ENCODE measurements around the gene PARD3B.

The PARD3B gene

DNA sequence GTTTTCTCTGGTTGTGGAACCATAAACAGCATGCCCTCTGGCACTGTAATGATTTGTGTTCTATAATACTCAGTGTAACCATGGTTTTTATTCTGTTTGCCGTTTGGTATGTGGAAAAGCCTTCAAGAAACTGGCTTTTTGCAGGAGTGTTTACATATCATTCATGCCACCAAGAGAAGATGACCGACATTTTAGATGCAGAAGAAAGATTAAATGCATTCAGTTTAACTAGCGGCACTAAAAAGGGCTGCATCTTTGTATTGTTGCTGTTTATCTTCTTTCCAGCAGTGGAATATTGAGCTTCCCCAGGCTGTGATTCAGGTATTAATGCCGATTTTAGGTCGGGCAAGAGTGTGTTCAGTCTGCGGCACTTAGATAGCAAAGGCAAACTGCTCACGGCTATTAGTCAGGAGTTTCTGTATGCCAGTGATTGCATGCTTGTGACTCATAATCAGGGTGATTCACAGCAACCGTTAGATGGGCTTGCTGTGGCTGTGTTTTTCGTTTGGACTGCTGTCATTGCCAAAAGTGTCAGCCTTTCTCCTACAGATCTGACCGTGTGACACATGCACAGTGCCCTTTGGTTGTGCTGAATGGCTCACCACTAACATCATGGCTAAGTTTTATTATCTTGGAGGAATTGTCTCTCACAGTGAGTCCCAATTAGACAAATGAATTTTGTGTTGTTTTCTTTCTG is 479.7 kb downstream of the PARD3B start:
- H3K27ac ChIP-seq (ENCODE audit: poor library complexity, severe bottlenecking): no peak overlapping the region
- no peaks in the 10 kb centered on the region for H3K36me3 ChIP-seq (ENCODE audit: low read depth)
- ATAC-seq (ENCODE audit: low read depth) (peak; percentile 99), DNase-seq (ENCODE audit: low spot score) (peak; percentile 49)
- no peaks in the 10 kb centered on the region for H3K9me3 ChIP-seq (ENCODE audit: severe bottlenecking)
- H3K4me3 ChIP-seq (ENCODE audit: severe bottlenecking): no peak overlapping the region
- peaks cover 4% of the 10 kb centered on the region for H3K4me1 ChIP-seq (ENCODE audit: insufficient read depth, poor library complexity, severe bottlenecking)
- H3K27me3 ChIP-seq (ENCODE audit: insufficient read depth, poor library complexity, severe bottlenecking): no peaks in the 10 kb centered on the region
- TF ChIP-seq CTCF (IDR thresholded peaks at IDR 0.05; ENCODE audit: poor library complexity, severe bottlenecking): no peak

- H3K9me3 ChIP-seq (ENCODE audit: severe bottlenecking): no peaks in the 10 kb centered on the region
- H3K27me3 ChIP-seq (ENCODE audit: insufficient read depth, poor library complexity, severe bottlenecking): no peaks in the 10 kb centered on the region
- ATAC-seq (ENCODE audit: low read depth) (no peak), DNase-seq (ENCODE audit: low spot score) (no peak)
- no peak for TF ChIP-seq CTCF (IDR thresholded peaks at IDR 0.05; ENCODE audit: poor library complexity, severe bottlenecking)
- H3K4me3 ChIP-seq (ENCODE audit: severe bottlenecking): no peak overlapping the region
- peaks cover 4% of the 10 kb centered on the region for H3K4me1 ChIP-seq (ENCODE audit: insufficient read depth, poor library complexity, severe bottlenecking)
- H3K27ac ChIP-seq (ENCODE audit: poor library complexity, severe bottlenecking): no peak overlapping the region
- H3K36me3 ChIP-seq (ENCODE audit: low read depth): no peaks in the 10 kb centered on the region
These were observed 480.4 kb downstream of the PARD3B start for GRCh38 chr2:205025580-205026240.

GRCh38 chr2:205030695-205031094 is 485.4 kb downstream of the PARD3B start:
- no peaks in the 10 kb centered on the region for H3K9me3 ChIP-seq (ENCODE audit: severe bottlenecking)
- no peak overlapping the region for H3K4me3 ChIP-seq (ENCODE audit: severe bottlenecking)
- no peak overlapping the region for H3K27ac ChIP-seq (ENCODE audit: poor library complexity, severe bottlenecking)
- no peak for DNase-seq (ENCODE audit: low spot score)
- no peaks in the 10 kb centered on the region for H3K27me3 ChIP-seq (ENCODE audit: insufficient read depth, poor library complexity, severe bottlenecking)
- no peaks in the 10 kb centered on the region for H3K36me3 ChIP-seq (ENCODE audit: low read depth)
- ATAC-seq (ENCODE audit: low read depth): no peak
- TF ChIP-seq CTCF (IDR thresholded peaks at IDR 0.05; ENCODE audit: poor library complexity, severe bottlenecking): no peak
- no peaks in the 10 kb centered on the region for H3K4me1 ChIP-seq (ENCODE audit: insufficient read depth, poor library complexity, severe bottlenecking)

- no peaks in the 10 kb centered on the region for H3K9me3 ChIP-seq (ENCODE audit: severe bottlenecking)
- H3K4me3 ChIP-seq (ENCODE audit: severe bottlenecking): no peak overlapping the region
- no peak for TF ChIP-seq CTCF (IDR thresholded peaks at IDR 0.05; ENCODE audit: poor library complexity, severe bottlenecking)
- no peaks in the 10 kb centered on the region for H3K27me3 ChIP-seq (ENCODE audit: insufficient read depth, poor library complexity, severe bottlenecking)
- DNase-seq (ENCODE audit: low spot score) (no peak), ATAC-seq (ENCODE audit: low read depth) (no peak)
- no peaks in the 10 kb centered on the region for H3K4me1 ChIP-seq (ENCODE audit: insufficient read depth, poor library complexity, severe bottlenecking)
- no peaks in the 10 kb centered on the region for H3K36me3 ChIP-seq (ENCODE audit: low read depth)
- no peak overlapping the region for H3K27ac ChIP-seq (ENCODE audit: poor library complexity, severe bottlenecking)
These were observed 486.8 kb downstream of the PARD3B start for GRCh38 chr2:205032093-205032551.

- Histone ChIP-seq H3K4me3 (ENCODE audit: severe bottlenecking) (no peak overlapping the region), H3K27ac (ENCODE audit: poor library complexity, severe bottlenecking) (no peak overlapping the region), H3K36me3 (ENCODE audit: low read depth) (no peaks in the 10 kb centered on the region), H3K9me3 (ENCODE audit: severe bottlenecking) (no peaks in the 10 kb centered on the region), H3K27me3 (ENCODE audit: insufficient read depth, poor library complexity, severe bottlenecking) (no peaks in the 10 kb centered on the region), H3K4me1 (ENCODE audit: insufficient read depth, poor library complexity, severe bottlenecking) (no peaks in the 10 kb centered on the region)
- no peak for ATAC-seq (ENCODE audit: low read depth)
- TF ChIP-seq CTCF (IDR thresholded peaks at IDR 0.05; ENCODE audit: poor library complexity, severe bottlenecking): no peak
- DNase-seq (ENCODE audit: low spot score): no peak
These were observed 488.2 kb downstream of the PARD3B start for GRCh38 chr2:205033431-205033830.
